ENCODE results near the gene RNASEH2B. TPM values are rescaled to one million over a fixed set of nuclear protein-coding genes. Genes with fewer than 3 reads are reported as not detected.

RNASEH2B gene
- total RNA-seq, 1 donor from 2014 or later = 37.2 TPM

DNA sequence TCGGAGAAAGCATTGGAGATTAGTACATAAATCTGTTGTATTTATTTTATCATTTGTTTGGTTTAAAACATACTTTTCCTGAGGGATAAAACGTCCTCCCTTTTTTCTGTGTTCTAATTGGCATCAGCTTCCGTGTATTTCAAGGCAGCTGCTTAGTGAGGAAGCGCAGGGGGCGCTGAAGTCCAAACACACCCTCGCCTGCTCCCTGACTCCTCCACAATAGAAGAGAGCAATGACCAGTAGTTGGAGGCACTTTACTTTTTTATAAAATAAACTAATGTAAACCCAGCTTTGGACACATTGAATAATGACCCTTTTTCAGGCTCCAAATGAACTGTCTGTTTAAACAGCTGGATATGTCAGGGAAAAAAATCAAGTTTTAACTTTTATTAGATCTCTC is 79.9 kb downstream of the RNASEH2B start:
- no peak for DNase-seq (ENCODE audit: low spot score)
- intact Hi-C loops (cut with DNase I) = no loop called here

DNA sequence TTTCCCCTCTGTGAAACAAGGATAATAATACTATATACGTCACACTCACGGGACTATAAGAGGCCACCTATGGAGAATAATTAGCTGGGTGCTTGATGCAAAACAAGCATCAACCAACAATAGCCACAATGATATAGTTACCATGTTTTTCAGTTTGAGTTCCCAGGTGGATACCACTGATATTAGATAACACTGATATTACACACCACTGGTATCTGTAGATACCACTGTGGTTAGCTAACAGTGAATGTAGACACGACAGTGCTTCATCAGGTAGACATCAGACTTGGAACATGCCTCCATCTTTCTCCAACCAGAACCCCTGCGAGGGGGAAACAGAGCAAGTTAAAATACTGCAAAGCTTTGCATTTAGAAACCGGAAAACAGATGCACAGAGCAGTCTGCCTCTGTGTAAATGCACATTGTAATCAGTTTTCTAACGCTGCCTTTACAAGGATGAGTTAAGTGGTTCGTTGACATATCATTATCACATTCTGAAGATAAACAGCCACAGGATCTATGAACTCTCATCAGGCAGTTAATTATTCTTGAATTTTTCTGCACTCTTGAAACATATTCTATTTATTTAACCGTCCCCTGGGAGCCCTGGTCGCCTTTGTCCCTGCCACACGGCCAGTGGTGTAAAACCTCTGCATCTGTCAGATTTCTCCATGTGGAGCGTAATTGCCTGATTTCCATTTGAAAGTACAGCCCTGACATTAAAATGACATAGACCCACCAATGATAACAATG is 80.7 kb downstream of the RNASEH2B start:
- no peak for DNase-seq (ENCODE audit: low spot score)
- intact Hi-C loops (cut with DNase I) = no loop called here

DNA sequence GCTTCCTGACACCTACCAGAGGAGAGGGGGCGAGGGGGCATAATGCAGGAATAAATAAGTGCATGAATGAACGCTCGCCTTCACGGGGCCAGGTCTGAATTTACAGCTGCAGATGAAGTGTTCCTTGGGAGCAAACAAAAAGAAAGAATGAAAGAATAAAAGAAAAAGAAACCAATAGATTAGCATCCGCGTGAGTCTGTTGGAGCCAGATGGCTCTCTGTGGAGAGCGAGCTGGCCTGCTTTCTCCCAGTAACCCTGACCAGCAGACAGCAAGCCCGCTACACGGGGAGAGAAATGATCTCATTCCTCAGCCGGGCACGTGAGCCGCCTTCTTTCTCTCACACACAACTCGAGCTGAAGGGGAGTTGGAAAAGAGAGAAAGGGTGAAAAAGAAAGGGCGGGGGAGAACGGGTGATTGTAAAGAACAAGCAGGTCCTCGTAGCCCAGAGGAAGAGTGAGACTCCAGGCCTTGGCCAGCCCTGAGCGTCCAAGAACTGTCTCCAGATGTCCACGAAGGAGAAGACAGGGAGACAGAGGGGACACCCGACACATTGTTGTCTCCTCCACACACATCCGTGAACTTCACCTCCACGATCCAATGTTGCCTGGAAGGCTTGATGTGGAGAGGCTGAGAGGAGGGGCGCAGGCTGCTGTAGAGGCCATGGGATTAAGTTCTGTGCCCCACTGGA is 81.4 kb downstream of the RNASEH2B start:
- no peak for DNase-seq (ENCODE audit: low spot score)
- intact Hi-C loops (cut with DNase I) = no loop called here

DNA sequence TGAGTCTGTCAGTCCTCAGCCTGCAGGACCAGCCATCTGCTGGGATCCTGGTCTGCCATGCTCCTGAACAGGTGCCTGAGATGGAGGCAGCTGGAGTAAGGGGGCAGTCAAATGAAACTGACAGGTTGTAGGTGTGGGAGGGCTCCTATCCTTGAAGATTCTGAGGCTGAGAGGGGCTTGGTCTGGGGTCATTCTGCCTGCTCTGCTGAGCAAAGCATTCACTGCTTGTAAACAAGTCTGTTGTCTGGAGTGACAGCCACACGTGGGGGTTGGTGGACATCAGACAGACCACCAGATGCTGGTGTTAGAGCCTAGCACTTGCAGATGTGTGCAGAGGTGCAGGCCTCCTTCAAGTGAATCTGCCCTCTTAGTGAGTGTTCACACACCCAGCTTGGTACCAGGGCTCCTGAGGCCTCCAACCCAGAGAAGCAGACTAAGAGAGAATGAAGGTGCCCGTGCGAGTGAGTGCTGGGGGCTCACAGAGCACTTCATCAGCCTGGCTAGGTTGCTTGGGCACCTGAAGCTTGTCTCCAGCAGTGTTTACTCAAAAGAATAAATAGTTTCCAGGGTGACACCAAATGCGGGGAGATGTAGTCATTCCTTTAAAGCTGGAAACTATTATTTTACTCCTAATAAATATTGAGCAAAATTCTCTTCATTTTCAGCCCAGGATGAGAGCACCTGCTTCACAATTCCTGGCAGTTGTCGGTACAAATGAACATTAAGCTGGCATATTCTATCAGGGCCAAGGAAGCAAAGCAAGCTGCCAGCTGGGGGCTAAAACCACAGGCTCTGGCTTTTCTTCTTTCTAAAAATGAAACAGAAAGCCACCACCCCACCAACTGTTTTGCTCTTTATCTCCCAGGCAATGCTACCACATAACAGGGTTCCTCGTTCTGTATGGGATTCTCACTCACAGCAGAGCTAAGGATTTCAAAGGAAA is 82.3 kb downstream of the RNASEH2B start:
- intact Hi-C loops (cut with DNase I) = no loop called here
- no peak for DNase-seq (ENCODE audit: low spot score)

DNA sequence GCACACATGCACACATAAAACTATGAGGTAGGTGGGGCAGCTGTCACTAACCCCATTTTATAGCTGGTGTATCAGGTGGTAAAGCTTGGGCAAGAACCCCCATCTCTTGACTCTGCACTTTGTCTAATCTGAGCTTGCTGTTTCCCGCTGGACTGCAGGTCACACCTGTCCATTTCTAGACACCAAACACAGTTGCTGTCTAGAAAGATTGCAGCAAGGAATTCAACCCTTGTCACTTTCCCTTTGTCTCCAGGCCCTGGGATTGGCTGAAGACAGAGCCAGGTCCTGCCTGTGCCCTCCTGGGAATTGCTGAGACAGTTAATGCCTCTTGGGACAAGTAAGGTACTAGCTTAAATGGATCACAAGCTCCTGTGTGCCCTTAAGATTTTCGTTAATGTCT is 83.8 kb downstream of the RNASEH2B start:
- no peak for DNase-seq (ENCODE audit: low spot score)
- intact Hi-C loops (cut with DNase I) = no loop called here

DNA sequence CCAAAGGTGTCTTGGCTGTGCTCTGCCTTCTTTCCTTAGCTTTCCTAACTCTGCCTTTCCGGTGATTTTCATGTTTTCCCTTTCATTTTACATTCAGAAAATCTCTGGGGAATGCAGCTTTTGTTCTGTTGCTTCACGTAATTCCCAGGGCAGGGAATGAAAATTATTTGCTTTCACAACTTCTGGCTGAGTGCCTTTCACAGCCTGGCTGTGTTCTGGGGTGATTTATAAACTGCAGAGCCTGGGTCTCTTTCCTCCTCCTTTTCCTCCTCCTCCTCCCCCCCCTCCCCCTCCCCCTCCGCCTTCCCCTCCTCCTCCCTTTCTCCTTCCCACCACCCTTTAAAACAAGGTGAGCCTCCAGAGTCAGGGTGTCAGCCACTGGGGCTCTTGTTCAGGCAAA is 84.3 kb downstream of the RNASEH2B start:
- no peak for DNase-seq (ENCODE audit: low spot score)
- intact Hi-C loops (cut with DNase I) = no loop called here

DNA sequence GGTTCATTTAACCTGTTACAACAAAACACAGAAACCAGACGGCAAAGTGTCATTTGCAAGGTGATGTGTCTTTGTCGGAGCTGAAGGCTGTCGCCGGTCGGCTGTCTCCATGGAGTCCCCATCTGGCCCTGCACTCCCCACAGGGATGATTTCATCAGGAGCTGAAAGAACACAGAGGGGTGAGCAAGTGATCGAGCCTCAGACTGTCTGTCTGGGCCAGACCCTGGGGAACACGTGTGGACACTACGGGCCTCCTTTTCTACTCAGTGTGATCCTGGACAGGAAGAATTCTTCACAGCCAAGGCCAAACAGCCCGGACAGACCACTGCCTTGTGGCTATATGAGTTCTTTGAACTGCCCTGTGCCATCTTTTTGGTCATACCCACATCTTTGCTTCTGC is 85.1 kb downstream of the RNASEH2B start:
- intact Hi-C loops (cut with DNase I) = no loop called here
- DNase-seq (ENCODE audit: low spot score) = no peak

DNA sequence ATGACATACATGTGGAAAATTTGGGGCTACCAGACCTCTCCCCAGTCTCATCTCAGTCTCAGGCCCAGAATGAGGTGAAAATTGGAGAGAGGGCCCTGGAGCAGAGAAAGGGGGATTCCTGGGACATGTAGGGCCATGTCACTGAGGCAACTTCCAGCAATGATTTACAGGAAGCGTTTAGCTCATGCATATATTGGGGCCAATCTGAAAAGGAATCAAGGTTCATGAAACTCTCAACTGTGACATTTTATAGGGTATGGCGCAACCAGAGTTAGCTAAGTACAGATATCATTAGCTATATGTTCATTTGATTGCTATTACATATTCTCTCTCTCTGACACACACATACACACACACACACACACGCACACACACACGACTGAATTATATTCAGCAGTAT is 86.3 kb downstream of the RNASEH2B start:
- no peak for DNase-seq (ENCODE audit: low spot score)
- intact Hi-C loops (cut with DNase I) = no loop called here

DNA sequence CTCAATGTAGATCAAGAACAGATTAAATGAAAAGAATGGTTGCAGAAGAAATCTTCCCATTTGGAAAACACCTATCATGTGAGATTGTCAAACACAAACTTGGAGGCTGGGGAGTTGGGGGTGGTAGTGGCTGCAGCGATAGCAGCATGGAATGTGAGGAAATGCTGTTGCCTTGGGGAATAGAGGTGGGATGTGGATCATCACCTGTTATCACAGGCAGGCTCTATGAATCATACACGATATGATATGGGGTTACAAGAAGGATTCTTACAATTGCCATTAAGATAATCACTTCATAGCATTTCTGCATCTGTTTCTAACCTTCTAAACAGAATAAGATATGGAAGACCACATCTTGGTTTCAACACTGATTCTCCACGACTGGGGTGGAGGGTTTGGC is 88.7 kb downstream of the RNASEH2B start:
- no peak for DNase-seq (ENCODE audit: low spot score)

DNA sequence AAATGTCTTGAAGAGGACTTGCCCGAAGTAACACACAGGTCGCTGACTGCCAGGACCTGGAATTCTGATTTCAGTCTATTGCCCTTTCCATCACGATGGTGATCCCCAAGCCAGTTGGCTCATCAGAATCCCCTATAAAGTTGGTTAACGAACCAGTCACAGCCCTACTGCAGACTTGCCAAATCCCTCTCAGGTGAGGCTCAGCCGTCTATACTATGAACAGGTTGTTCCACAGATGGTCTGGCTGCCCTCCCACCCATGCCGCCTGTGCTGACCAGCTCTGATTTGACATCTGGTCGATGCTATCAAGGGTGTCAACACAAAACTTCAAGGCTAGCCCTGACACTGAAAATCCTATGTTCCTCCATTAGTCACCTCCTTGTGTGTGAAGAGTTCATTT is 90.0 kb downstream of the RNASEH2B start:
- intact Hi-C loops (cut with DNase I) = no loop called here
- no peak for DNase-seq (ENCODE audit: low spot score)

More for the DNA sequence above, 88.7 kb downstream of the RNASEH2B start:
- intact Hi-C loops (cut with DNase I) = no loop called here

DNA sequence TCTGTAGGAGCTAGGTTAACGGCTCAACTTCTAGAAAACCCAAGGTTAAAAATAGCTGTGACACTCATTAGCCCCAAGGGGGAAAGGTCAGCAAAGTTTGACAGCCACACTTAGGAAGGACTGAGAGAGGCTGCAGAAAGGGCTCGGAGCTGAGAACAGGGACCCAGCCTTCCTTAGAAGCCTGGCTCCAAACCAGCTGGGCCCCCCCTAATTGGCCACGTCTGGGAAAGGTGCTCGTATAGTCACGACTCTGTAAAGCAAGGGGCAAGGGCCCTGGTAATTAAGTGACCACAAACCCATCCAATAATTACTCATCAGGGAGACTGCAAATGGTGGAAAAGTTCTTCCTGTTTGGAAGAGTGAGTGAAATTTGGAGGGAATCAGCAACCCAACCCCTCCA is 90.5 kb downstream of the RNASEH2B start:
- intact Hi-C loops (cut with DNase I) = no loop called here

DNA sequence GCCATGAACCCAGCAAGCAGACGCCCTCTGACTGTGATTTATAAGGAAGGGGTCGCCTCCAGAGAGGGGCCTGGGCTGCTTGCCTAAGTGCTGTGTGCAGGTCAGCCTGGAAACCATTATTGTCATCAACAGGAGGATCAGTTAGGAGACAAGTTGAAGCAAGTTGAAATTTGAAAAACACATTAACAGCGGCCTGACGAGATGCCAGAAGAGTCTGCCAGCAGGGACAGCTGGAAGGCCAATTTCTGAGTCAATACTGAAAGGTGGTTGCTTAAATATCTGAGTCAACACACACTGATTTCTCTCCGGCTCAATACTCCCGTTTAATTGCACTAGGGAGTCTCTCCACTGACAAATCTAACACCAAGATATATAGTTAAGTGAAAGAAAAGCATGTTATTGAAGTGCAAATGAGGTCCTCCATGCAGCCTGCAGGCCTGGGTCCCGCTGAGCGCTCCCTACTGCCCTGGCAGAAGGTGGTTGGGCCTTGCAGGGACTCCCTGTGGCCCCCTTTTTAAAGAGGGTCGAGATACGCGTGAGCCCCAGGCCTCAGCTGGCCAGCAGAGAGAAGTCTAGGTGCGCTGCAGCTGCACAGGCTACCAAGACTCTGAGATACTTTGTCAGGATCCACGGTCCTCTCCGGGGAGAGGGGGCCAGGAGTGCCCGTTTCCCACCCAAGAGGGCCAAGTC is 91.1 kb downstream of the RNASEH2B start:
- intact Hi-C loops (cut with DNase I) = no loop called here

More for the DNA sequence above, 90.5 kb downstream of the RNASEH2B start:
- DNase-seq (ENCODE audit: low spot score) = no peak

DNA sequence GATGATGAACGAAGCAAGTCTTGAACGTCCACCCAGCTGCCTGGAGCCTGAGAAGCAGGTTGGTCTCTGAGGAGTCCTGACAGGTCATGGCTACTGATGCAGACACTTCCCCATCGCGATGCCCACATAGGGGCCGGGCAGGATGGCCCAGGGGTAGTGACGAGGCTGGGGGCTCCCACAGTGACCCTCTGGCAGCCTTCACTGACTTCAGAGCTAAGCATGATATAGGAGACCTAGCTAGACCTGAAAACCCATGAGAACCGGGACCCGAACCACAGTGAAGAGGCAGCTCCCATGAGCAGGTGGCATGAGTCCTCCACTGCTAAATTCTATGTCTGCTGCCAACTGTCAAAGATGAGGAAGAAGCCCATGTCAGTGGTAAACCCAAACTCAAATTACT is 91.7 kb downstream of the RNASEH2B start:
- intact Hi-C loops (cut with DNase I) = no loop called here
- no peak for DNase-seq (ENCODE audit: low spot score)

More for the DNA sequence above, 91.1 kb downstream of the RNASEH2B start:
- DNase-seq (ENCODE audit: low spot score) = no peak

DNA sequence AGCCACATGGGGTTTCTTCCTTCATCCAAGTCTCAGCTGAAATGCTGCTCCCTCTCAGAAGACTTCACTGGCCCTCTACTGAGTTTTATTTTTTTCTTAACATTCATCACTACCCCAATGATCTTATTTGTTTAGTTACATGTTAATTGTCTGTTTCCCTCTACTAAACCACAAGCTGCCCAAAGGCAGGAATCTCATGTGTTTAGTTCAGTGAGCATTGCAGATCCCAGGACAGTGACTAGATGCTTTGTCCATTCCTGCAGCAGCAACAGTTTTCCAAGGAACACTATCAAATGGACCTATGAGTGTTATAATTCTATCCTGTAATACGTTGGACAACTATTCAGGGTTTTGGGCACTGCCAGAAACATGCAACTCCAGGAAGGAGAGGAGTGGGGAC is 93.1 kb downstream of the RNASEH2B start:
- no peak for DNase-seq (ENCODE audit: low spot score)
- intact Hi-C loops (cut with DNase I) = no loop called here

DNA sequence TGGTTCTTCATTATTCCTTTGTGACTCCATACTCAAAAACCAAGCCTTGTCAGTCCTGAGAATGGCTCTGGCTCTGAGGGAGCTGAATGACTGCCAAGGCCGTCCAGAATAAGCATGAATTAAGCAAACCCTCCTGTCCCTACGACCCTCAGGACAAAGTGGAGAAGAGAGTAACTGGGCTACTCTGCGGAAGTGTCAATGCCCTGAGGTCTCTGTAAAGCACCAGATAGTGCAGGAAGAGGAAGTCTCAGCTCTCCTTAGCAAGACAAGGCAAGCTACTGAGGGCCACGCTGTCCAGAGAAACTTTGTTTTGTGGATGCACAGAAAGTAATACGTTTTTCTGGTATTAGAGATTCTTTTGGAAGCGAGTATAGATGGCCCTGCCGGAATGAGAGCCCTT is 94.1 kb downstream of the RNASEH2B start:
- no peak for DNase-seq (ENCODE audit: low spot score)
- intact Hi-C loops (cut with DNase I) = no loop called here

DNA sequence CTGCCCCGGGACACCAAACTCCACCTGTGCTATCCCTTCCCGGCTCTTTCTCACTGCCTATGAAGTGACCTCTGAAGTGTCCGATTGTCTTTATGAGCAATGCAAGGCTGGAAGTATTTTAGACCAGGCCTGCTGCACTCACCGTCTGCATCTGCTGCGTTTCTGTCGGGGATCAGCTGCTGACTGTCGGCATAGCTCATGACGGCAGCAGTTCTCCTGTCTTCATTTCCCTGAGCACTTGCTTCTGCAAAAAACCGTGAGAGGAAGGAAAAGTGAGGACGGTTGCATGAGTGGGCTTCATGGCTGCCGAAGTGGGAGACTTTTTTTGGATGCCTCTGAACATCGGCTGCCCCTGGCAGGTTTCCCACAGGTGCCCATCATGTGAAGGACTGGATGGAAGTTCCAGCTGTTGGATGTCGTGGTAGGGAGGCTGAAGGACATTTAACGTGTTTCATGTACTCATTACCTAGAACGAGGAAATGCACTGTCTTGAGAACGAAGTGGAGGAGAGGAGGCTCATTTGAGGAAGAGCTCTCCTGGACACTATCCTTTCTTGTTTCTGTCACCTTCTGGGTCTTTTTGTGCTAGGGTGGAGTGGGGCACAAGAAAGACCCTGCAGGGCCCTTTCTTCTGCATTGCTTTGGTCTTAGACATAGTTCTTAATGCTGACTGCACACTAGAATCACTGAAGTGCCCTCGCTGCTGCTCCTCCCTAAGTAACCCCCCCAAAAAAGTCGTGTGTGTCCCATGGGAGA is 94.7 kb downstream of the RNASEH2B start:
- intact Hi-C loops (cut with DNase I) = no loop called here
- DNase-seq (ENCODE audit: low spot score) = no peak

DNA sequence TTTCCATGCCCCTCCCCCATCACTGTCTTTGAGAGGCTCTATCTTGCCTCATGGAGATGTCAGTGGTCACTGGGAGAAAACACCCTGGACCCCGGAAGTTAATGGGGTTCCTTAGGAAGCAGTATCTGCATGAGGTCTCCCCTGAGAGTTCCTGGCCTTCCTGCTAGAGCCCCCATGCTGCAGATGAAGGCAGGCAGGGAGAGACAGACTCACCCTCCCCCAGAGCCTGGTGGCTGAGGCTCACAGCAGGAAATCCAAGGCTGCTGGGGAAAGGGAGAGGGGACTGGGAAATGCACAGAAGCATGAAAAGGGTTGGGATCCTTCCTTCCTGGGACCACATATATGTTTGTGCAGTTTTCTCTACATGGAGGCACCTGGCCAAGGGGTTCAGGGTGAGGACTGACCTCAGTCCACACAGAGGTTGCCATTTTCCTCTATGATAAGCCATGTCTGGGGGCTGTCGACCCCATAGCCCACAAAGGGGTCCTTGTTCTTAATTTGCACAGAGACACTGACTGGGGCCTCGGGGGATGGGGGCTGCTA is 95.4 kb downstream of the RNASEH2B start:
- intact Hi-C loops (cut with DNase I) = no loop called here
- no peak for DNase-seq (ENCODE audit: low spot score)

DNA sequence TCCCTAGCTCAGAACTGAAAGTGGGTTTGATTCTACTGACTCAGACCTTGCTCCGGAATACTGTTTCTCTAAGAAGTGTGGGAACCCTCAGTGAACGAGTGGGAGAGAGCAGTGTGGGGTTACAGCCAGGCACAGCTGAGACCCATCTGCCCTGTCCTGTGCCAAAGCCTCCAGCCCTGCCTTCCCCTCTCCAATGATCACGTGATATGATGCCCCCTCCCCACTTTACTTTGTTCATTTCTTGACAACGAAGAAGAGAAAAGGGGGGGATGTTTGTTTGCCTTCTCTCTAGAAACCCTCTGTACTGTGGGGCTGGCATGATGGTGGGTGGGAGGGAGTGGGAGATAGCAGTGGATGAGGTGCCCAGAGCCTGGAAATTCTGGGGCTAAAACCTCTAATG is 96.0 kb downstream of the RNASEH2B start:
- intact Hi-C loops (cut with DNase I) = no loop called here
- DNase-seq (ENCODE audit: low spot score) = no peak

All from cardiac septum (tissue), 1 donor.